Gastroesophageal sphincter (tissue), 4 donors: Measurements from ENCODE around the gene DGKG. TPM values are rescaled to one million over a fixed set of nuclear protein-coding genes. Genes with fewer than 3 reads are reported as not detected.

Experiments used
- ATAC-seq: fragments of 150-250 bp; one replicate; pipeline ENCODE4 v1.9.1; 2016; ENCODE audit warnings: mild to moderate bottlenecking, moderate library complexity
- H3K27ac ChIP-seq, 4 donors: fragments of 200-600 bp; sonication (generic) in 3 of 4; 1 replicate in 3 of 4; 2 replicates in 1 of 4; pipeline ENCODE4 v1.5.1; 2016 to 2019
- H3K27me3 ChIP-seq: fragments of 200-600 bp; sonication (generic); one replicate; pipeline ENCODE4 v1.5.1; 2019
- H3K36me3 ChIP-seq, 2 donors: fragments of 200-600 bp; sonication (generic); one replicate each; pipeline ENCODE4 v1.5.1; 2019; ENCODE audit warnings: control low read depth in 1 of 2
- H3K4me1 ChIP-seq, 3 donors: fragments of 200-600 bp; sonication (generic); 1 replicate in 2 of 3; 2 replicates in 1 of 3; pipeline ENCODE4 v1.5.1; 2016 to 2019; ENCODE audit warnings: control low read depth in 2 of 3
- H3K4me3 ChIP-seq, 2 donors: fragments of 200-600 bp; sonication (generic); one replicate each; pipeline ENCODE4 v1.5.1; 2019; ENCODE audit warnings: mild to moderate bottlenecking in 1 of 2, moderate library complexity in 1 of 2
- H3K9me3 ChIP-seq, 3 donors: fragments of 200-600 bp; sonication (generic); one replicate each; pipeline ENCODE4 v1.5.1; 2017 to 2019; ENCODE audit warnings: control low read depth in 2 of 3
- EP300 ChIP-seq: sonication (generic); formaldehyde crosslinking; IDR thresholded peaks from one replicate; pipeline ENCODE4 v1.6.1; 2017; ENCODE audit warnings: antibody characterized with exemption, mild to moderate bottlenecking
- POLR2A ChIP-seq, 2 donors: fragments of 450-650 bp; IDR thresholded peaks; one replicate each; pipeline ENCODE4 v1.6.1; 2017; ENCODE audit warnings: antibody characterized with exemption in 2 of 2, mild to moderate bottlenecking in 2 of 2, moderate library complexity in 1 of 2
- POLR2AphosphoS5 ChIP-seq: sonication (generic); formaldehyde crosslinking; IDR thresholded peaks from one replicate; pipeline ENCODE4 v1.6.1; 2017; ENCODE audit warnings: antibody characterized with exemption
- WGBS, 2 donors: methylation state at CpG; one replicate each; pipeline ENCODE4 v1.1.5; 2018; ENCODE audit warnings: low coverage in 1 of 2; 5-methylcytosine and 5-hydroxymethylcytosine counted together
- total RNA-seq, 4 donors: library from RNA; depleted of rRNA; stranded (reverse); fragments of >200 nt; gene quantifications; one replicate each; pipeline ENCODE4 v1.1.0, GENCODE V29; 2016
- TF ChIP-seq, protein P1 (sequence below), 4 experiments: fragments of 200-600 bp in 2 of 4; fragments of 450-650 bp in 2 of 4; sonication (generic) in 1 of 4; IDR thresholded peaks; one replicate each; pipeline ENCODE4 v1.5.1; 2017 to 2019; ENCODE audit warnings: antibody characterized with exemption in 4 of 4, mild to moderate bottlenecking in 2 of 4, moderate library complexity in 2 of 4

DGKG gene
- total RNA-seq, 4 donors from 2014 or later = 46.3 to 134 (median 90.4) TPM

DNA sequence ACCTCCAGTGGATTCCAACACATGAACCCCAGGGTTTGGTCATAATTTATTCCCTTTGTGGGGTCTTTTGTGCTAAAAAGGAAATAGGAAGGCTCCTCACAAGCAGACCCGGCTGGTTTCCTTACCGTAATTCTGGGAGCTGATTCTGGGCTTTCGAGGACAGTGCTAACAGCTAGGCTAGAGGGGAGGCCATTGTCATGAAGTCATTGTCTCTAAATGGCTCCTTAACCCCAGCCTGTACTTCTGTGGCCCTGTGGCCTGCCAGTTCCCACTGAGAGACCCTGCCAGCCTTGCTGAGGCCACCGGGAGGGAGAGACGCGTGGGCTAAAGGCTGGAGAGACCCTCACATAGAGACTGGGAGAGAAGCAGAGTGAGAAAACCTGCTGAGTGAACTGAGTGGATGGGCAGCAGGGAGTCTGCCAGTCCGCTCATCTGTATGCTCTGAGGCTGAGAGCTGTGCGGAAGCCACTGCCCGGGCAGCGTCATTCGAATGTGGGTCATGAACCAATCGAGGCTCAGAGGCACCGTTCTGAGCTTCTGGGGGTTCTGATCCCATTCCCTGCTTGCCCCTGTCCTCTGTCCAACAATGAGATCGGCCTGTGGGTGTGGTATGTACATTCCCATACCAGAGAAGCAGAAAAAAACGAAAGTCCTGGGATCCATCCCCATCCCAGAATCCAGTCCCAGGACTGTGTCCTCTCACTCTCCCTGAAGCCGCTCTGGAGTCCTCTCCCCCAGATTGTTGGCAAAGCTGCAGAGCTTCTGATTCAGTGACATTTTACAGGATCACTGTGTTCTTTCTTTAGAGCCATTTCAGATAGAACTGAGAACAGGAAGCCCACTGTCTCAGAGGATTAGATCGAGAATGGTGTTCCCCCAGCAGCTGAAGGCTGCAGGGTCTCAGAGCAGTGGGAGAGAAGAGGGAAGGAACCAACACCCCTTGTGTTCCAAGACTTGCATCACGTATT is 21.3 kb upstream of the DGKG start:
- H3K9me3 ChIP-seq = no peaks in the 10 kb centered on the region
- no peaks in the 10 kb centered on the region for H3K36me3 ChIP-seq
- H3K4me3 ChIP-seq = no peak overlapping the region
- no peak for TF ChIP-seq POLR2AphosphoS5
- TF ChIP-seq POLR2A (IDR thresholded peaks at IDR 0.05) = no peak
- TF ChIP-seq, protein P1, sequence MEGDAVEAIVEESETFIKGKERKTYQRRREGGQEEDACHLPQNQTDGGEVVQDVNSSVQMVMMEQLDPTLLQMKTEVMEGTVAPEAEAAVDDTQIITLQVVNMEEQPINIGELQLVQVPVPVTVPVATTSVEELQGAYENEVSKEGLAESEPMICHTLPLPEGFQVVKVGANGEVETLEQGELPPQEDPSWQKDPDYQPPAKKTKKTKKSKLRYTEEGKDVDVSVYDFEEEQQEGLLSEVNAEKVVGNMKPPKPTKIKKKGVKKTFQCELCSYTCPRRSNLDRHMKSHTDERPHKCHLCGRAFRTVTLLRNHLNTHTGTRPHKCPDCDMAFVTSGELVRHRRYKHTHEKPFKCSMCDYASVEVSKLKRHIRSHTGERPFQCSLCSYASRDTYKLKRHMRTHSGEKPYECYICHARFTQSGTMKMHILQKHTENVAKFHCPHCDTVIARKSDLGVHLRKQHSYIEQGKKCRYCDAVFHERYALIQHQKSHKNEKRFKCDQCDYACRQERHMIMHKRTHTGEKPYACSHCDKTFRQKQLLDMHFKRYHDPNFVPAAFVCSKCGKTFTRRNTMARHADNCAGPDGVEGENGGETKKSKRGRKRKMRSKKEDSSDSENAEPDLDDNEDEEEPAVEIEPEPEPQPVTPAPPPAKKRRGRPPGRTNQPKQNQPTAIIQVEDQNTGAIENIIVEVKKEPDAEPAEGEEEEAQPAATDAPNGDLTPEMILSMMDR (IDR thresholded peaks at IDR 0.05) = no peak
- TF ChIP-seq EP300 = no peak
- 42 to 79% methylated on average over 11 of the region's 18 CpGs for WGBS, 2 donors
- peak; percentile 32 for ATAC-seq
- no peaks in the 10 kb centered on the region for H3K27me3 ChIP-seq
- H3K27ac ChIP-seq = peak overlapping the region; percentile 12 to 67 (median 58)
- H3K4me1 ChIP-seq = peaks cover 0 to 35% (median 3%) of the 10 kb centered on the region in 3 donors

DNA sequence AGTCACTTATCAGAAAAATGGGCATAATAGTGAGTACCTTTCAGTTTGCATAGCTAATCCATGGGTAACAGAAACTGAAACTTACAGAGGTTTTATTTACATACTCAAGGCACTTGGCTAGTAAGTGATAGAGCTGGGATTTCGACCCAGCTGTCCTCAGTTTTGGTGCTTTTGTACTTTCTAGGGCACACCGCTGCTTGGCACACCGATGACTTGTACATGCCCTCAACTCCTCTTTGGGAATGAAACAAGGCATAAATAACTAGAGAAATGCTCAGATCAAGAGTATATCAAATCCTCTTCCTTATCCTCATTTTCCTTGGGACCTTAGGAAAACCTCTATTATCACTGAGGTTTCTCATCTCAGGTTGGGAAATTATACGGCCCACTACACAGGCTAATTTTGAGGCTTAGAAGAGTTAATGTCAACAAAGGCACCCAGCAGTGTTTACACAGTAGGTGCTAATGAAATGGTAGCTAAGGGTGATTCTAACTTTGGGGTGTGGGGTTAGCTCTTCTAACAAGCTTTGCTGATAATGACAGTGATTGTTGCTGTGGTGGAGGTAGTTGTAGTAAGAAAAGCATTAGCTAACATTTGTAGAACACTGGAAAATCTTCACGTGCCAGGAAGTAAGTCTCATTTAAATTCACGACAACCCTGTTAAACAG is 20.3 kb upstream of the DGKG start:
- Histone ChIP-seq H3K36me3 (no peaks in the 10 kb centered on the region), H3K9me3 (no peaks in the 10 kb centered on the region), H3K27me3 (no peaks in the 10 kb centered on the region), H3K27ac (peak overlapping the region in 2 of 4 donors; percentile 61 to 67), H3K4me1 (peaks cover 0 to 35% (median 3%) of the 10 kb centered on the region in 3 donors), H3K4me3 (no peak overlapping the region)
- TF ChIP-seq, protein P1 (IDR thresholded peaks at IDR 0.05) = no peak
- ATAC-seq = no peak
- WGBS, 2 donors = 41 to 58% methylated on average over 6 of the region's 6 CpGs

DNA sequence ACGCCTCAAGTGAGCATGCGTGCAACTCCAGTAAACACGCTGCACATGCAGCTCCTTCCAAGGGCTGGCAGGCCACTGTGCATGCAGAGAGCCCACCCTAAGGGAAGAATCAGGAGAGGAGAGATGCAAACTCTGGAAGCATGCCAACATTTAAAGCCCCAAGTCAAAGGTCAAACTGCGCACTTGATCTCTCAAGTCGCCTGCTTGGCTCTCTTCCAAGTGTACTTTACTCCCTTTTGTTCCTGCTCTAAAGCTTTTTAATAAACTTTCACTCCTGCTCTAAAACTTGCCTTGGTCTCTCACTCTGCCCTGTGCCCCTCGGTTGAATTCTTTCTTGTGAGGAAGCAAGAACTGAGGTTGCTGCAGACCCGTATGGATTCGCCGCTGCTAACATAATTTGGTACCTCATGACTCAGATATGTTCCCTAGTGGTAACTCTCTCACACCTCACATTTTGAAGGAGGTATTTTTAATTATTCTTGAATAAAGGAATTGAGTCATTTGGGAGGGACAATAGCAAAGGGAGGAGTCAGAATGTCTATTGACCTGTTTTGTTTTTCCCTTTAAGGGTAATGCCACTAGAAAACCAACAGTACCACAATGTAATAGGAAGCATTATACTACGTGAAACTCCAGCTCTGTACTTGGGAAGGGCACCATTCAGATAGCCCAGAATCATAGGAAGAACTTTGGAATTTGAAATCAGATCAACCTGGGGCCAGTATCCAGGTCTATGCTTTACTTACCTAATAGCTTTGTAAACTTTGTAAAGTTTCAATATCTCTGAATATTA is 19.6 kb upstream of the DGKG start:
- no peaks in the 10 kb centered on the region for H3K36me3 ChIP-seq
- WGBS, 2 donors = 46 to 65% methylated on average over 6 to 8 of the region's 10 CpGs
- H3K9me3 ChIP-seq = no peaks in the 10 kb centered on the region
- H3K27me3 ChIP-seq = no peaks in the 10 kb centered on the region
- ATAC-seq = no peak
- H3K27ac ChIP-seq = peak overlapping the region in 2 of 4 donors; percentile 61 to 67
- TF ChIP-seq, protein P1 (IDR thresholded peaks at IDR 0.05) = no peak
- TF ChIP-seq POLR2AphosphoS5 (no peak), EP300 (no peak), POLR2A (IDR thresholded peaks at IDR 0.05) (no peak)
- no peak overlapping the region for H3K4me3 ChIP-seq
- peaks cover 0 to 35% (median 3%) of the 10 kb centered on the region in 3 donors for H3K4me1 ChIP-seq

DNA sequence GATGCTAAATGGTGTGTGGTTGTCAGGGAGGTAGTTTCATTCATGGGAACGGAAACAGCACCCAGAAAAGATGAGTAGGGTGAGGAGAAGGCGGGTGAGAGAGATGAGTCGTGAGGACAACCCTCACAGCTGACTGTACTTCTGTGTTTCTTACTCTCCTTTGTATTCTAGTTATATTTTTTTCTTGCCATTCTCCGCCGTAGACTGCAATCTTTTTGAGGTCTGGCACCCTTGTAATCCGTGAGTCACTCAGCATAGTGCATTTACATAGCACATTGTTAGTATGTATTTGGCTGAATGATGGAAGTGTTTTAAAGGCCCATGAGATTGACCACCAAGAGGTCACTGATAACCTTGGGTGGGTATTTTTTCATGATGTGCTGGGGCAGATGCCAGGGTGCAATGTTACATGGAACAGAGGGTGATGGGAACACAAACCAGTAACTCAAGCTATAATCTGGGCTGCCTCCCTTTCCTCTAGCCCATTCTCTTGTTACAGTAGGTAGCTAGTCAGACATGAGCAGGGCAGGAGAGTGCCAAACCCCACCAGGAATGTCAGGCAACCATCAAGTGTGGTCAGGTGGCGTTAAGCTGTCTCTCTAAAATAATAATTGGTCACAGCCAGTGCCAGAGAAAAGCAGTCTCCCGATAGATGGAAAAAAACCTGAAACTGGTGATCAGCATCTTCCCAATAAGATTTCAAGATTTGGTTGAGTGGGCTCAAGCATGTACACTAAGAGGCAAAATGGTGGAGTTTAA is 18.8 kb upstream of the DGKG start:
- ATAC-seq = no peak
- H3K36me3 ChIP-seq = no peaks in the 10 kb centered on the region
- H3K27ac ChIP-seq = no peak overlapping the region
- H3K4me1 ChIP-seq = peaks cover 0 to 36% (median 3%) of the 10 kb centered on the region in 3 donors
- no peaks in the 10 kb centered on the region for H3K9me3 ChIP-seq
- 71 to 93% methylated on average over 7 to 8 of the region's 8 CpGs for WGBS, 2 donors
- no peaks in the 10 kb centered on the region for H3K27me3 ChIP-seq
- TF ChIP-seq, protein P1 (IDR thresholded peaks at IDR 0.05) = no peak
- TF ChIP-seq POLR2A (IDR thresholded peaks at IDR 0.05) = no peak
- TF ChIP-seq EP300 = no peak
- TF ChIP-seq POLR2AphosphoS5 = no peak
- H3K4me3 ChIP-seq = no peak overlapping the region
